SK-N-SH treated with all-trans-retinoic acid at 6 μM for 48 hours (cell line): ENCODE data around the gene MED9.

Experiments used
- ATAC-seq: fragments of 200-7000 bp; cut with Tn5 transposase; 3 replicates; pipeline ENCODE4 v1.9.1; 2020; ENCODE audit warnings: mild to moderate bottlenecking, moderate library complexity
- BACH2 ChIP-seq: fragments of 250-450 bp; sonication (Bioruptor Pico); IDR thresholded peaks from 2 replicates; pipeline ENCODE4 v1.9.0; 2021; ENCODE audit warnings: mild to moderate bottlenecking, borderline replicate concordance
- CREB5 ChIP-seq: fragments of 250-450 bp; sonication (Bioruptor Pico); IDR thresholded peaks from 2 replicates; pipeline ENCODE4 v1.5.1; 2020; ENCODE audit warnings: low read depth, mild to moderate bottlenecking, moderate library complexity
- CSDC2 ChIP-seq: fragments of 250-450 bp; sonication (Bioruptor Pico); IDR thresholded peaks from 2 replicates; pipeline ENCODE4 v1.5.0; 2020; ENCODE audit warnings: mild to moderate bottlenecking, moderate library complexity
- ESRRG ChIP-seq: fragments of 250-450 bp; sonication (Bioruptor Pico); IDR thresholded peaks from 2 replicates; pipeline ENCODE4 v1.6.1; 2021; ENCODE audit warnings: mild to moderate bottlenecking
- ISL1 ChIP-seq: fragments of 250-450 bp; sonication (Bioruptor Pico); IDR thresholded peaks from 2 replicates; pipeline ENCODE4 v2.1.2; 2022; ENCODE audit warnings: mild to moderate bottlenecking, moderate library complexity
- OSR1 ChIP-seq: fragments of 250-450 bp; sonication (Bioruptor Pico); IDR thresholded peaks from 2 replicates; pipeline ENCODE4 v1.8.0; 2022; ENCODE audit warnings: moderate library complexity, mild to moderate bottlenecking, inconsistent platforms
- PATZ1 ChIP-seq: fragments of 250-450 bp; sonication (Bioruptor Pico); IDR thresholded peaks from 2 replicates; pipeline ENCODE4 v1.8.0; 2020; ENCODE audit warnings: mild to moderate bottlenecking, moderate library complexity, borderline replicate concordance
- POU6F1 ChIP-seq: fragments of 250-450 bp; sonication (Bioruptor Pico); IDR thresholded peaks from 2 replicates; pipeline ENCODE4 v1.8.0; 2021; ENCODE audit warnings: low read depth, mild to moderate bottlenecking, moderate library complexity, borderline replicate concordance
- PPARA ChIP-seq: fragments of 250-450 bp; sonication (Bioruptor Pico); IDR thresholded peaks from 2 replicates; pipeline ENCODE4 v1.5.0; 2020; ENCODE audit warnings: mild to moderate bottlenecking, borderline replicate concordance
- SNAI2 ChIP-seq: fragments of 250-450 bp; sonication (Bioruptor Pico); IDR thresholded peaks from 2 replicates; pipeline ENCODE4 v1.5.0; 2020; ENCODE audit warnings: mild to moderate bottlenecking, moderate library complexity
- TOX ChIP-seq: fragments of 250-450 bp; sonication (Bioruptor Pico); IDR thresholded peaks from 2 replicates; pipeline ENCODE4 v1.8.0; 2021; ENCODE audit warnings: mild to moderate bottlenecking, moderate library complexity, borderline replicate concordance
- TSHZ2 ChIP-seq: fragments of 250-450 bp; sonication (Bioruptor Pico); IDR thresholded peaks from 2 replicates; pipeline ENCODE4 v1.5.0; 2020; ENCODE audit warnings: mild to moderate bottlenecking, moderate library complexity
- ZC3H10 ChIP-seq: fragments of 250-450 bp; sonication (Bioruptor Pico); IDR thresholded peaks from 2 replicates; pipeline ENCODE4 v1.5.1; 2021; ENCODE audit warnings: mild to moderate bottlenecking, moderate library complexity
- ZFP3 ChIP-seq: fragments of 250-450 bp; sonication (Bioruptor Pico); IDR thresholded peaks from 2 replicates; pipeline ENCODE4 v1.5.0; 2020; ENCODE audit warnings: mild to moderate bottlenecking, moderate library complexity
- ZFP30 ChIP-seq: fragments of 450-650 bp; formaldehyde crosslinking; IDR thresholded peaks from 2 replicates; pipeline ENCODE4 v1.5.0; 2022; ENCODE audit warnings: mild to moderate bottlenecking, moderate library complexity
- ZNF565 ChIP-seq: fragments of 450-650 bp; formaldehyde crosslinking; conservative IDR thresholded peaks from 2 replicates; pipeline ENCODE4 v1.5.0; 2020; ENCODE audit warnings: low read depth, mild to moderate bottlenecking, moderate library complexity
- ZNF70 ChIP-seq: fragments of 450-650 bp; formaldehyde crosslinking; IDR thresholded peaks from 2 replicates; pipeline ENCODE4 v1.5.0; 2020; ENCODE audit warnings: mild to moderate bottlenecking, moderate library complexity
- ZNF8 ChIP-seq: fragments of 450-650 bp; formaldehyde crosslinking; IDR thresholded peaks from 2 replicates; pipeline ENCODE4 v1.5.0; 2020; ENCODE audit warnings: mild to moderate bottlenecking, moderate library complexity

The MED9 gene

GRCh38 chr17:17502741-17503565 is 26.2 kb downstream of the MED9 start:
- TF ChIP-seq CSDC2 (CRISPR knock-in tag), result no peak
- TF ChIP-seq CREB5 (CRISPR knock-in tag), result no peak
- ATAC-seq, result no peak

GRCh38 chr17:17503566-17504130 is 26.8 kb downstream of the MED9 start:
- no peak for ATAC-seq
- TF ChIP-seq TSHZ2 (CRISPR knock-in tag) (no peak), PPARA (CRISPR knock-in tag) (no peak), CSDC2 (CRISPR knock-in tag) (no peak), ZNF565 (no peak), ISL1 (no peak), OSR1 (CRISPR knock-in tag) (no peak), TOX (CRISPR knock-in tag) (no peak), SNAI2 (CRISPR knock-in tag) (no peak), ZNF8 (CRISPR knock-in tag) (no peak), PATZ1 (CRISPR knock-in tag) (no peak), POU6F1 (CRISPR knock-in tag) (no peak)

GRCh38 chr17:17504341-17505140 is 27.7 kb downstream of the MED9 start:
- no peak for ATAC-seq
- TF ChIP-seq ZC3H10 (CRISPR knock-in tag) (no peak), CREB5 (CRISPR knock-in tag) (no peak), POU6F1 (CRISPR knock-in tag) (no peak), ZFP30 (CRISPR knock-in tag) (no peak), TOX (CRISPR knock-in tag) (no peak), SNAI2 (CRISPR knock-in tag) (no peak), PATZ1 (CRISPR knock-in tag) (no peak), BACH2 (CRISPR knock-in tag) (no peak), TSHZ2 (CRISPR knock-in tag) (no peak), ZNF70 (CRISPR knock-in tag) (no peak), ZFP3 (CRISPR knock-in tag) (no peak), OSR1 (CRISPR knock-in tag) (no peak), ESRRG (CRISPR knock-in tag) (no peak)
